Activated T-cell treated with anti-CD3 and anti-CD28 coated beads, Interleukin-2, amount 50 U/mL, for 72 hours (primary cell): ENCODE results near the gene GPR141. TPM values are rescaled to one million over a fixed set of nuclear protein-coding genes. Genes with fewer than 3 reads are reported as not detected.

ENCODE experiments used
- ATAC-seq, 2 donors: fragments of 150-1000 bp; cut with Tn5 transposase; replicated peaks in 1 of 2; 2 replicates each; pipeline ENCODE4 v1.10.0; 2021; ENCODE audit warnings: moderate library complexity in 2 of 2, mild to moderate bottlenecking in 1 of 2
- DNase-seq, 2 donors: peaks; one replicate each; pipeline ENCODE4 v3.0.0; 2021 to 2022; ENCODE audit warnings: mixed read lengths in 1 of 2
- H3K27ac Mint-ChIP-seq: one replicate; pipeline ENCODE4 v1.8.0; 2022; ENCODE audit warnings: mild to moderate bottlenecking, moderate library complexity, mixed read lengths
- H3K27me3 Mint-ChIP-seq: one replicate; pipeline ENCODE4 v1.8.0; 2022; ENCODE audit warnings: low read depth, mixed read lengths
- H3K36me3 Mint-ChIP-seq, 2 donors: one replicate each; pipeline ENCODE4 v1.8.0; 2022; ENCODE audit warnings: mixed read lengths in 2 of 2, mild to moderate bottlenecking in 1 of 2; ENCODE audit not compliant: insufficient read depth in 2 of 2
- H3K4me1 Mint-ChIP-seq: one replicate; pipeline ENCODE4 v1.8.0; 2022; ENCODE audit warnings: low read depth, mixed read lengths
- H3K4me3 Mint-ChIP-seq, 2 donors: one replicate each; pipeline ENCODE4 v1.8.0; 2022; ENCODE audit warnings: mild to moderate bottlenecking in 2 of 2, mixed read lengths in 2 of 2, moderate library complexity in 2 of 2
- H3K9me3 Mint-ChIP-seq, 2 donors: one replicate each; pipeline ENCODE4 v1.8.0; 2022; ENCODE audit warnings: mixed read lengths in 2 of 2
- total RNA-seq, 2 donors: library from RNA; stranded (reverse); gene quantifications; one replicate each; pipeline ENCODE4 v1.2.3, GENCODE V29; 2022

GPR141 gene
- total RNA-seq, 2 donors from 2014 or later: not detected

DNA sequence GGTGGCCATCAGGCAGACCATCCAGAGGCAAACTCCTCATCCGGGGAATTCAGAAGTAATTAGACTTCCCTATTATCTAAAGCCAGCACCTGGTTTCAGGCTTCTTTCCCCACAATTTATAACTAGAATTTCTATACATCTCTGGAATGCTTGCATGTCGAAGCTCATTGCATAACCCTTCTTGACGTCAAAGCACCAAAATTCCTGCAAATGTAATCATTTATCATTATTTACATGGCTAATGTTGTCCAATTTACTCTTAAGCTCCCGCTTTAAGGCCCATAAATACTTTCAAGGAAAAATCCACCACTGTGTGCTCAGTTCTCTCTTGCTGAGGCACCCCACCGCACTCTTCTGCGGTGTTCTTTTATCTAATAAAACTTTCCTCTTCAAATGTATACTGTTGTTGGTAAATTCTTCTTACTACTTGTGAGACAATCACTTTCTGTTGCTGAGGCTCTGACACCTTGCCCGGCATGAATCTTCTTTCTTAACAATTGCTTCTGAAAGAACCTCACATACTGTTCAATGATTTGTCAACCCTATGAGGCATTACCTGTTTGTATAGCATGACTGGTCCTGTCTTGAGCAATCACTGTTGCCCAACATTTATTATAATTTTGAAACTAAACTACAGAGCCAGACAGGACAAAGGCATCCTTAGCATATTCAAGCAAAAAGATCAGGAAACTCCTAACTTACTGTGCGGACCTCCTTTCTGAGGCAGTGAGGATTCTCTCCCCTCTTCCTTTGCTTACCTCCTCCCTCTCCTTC lies 17.4 kb upstream of the GPR141 start:
- Mint-ChIP-seq H3K4me1 (no peaks in the 10 kb centered on the region), H3K36me3 (no peaks in the 10 kb centered on the region), H3K9me3 (no peaks in the 10 kb centered on the region), H3K4me3 (no peak overlapping the region), H3K27me3 (peaks cover 11% of the 10 kb centered on the region), H3K27ac (no peak overlapping the region)
- DNase-seq (no peak), ATAC-seq (no peak)

DNA sequence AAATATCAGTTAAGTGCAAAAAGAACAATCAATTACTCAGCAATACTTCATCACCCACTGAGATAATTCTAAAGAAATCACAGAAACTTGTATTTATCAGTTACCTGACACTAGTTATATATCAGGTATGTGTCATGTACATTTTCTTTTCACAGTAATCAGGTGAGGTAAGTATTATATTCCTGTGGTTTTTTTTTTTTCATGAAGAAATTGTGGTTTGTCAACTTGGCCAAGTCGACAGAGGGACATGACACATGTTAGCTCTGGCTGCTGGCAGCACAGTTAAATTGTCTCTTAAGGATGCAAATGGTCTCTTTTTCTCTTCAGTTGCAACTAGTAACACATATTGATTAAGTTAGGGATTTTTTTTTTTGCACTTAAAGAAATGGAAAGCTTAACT lies 13.7 kb upstream of the GPR141 start:
- DNase-seq (no peak), ATAC-seq (no peak)
- Mint-ChIP-seq H3K9me3 (no peaks in the 10 kb centered on the region), H3K4me3 (no peak overlapping the region), H3K36me3 (no peaks in the 10 kb centered on the region), H3K4me1 (no peaks in the 10 kb centered on the region), H3K27ac (no peak overlapping the region), H3K27me3 (peaks cover 13% of the 10 kb centered on the region)

DNA sequence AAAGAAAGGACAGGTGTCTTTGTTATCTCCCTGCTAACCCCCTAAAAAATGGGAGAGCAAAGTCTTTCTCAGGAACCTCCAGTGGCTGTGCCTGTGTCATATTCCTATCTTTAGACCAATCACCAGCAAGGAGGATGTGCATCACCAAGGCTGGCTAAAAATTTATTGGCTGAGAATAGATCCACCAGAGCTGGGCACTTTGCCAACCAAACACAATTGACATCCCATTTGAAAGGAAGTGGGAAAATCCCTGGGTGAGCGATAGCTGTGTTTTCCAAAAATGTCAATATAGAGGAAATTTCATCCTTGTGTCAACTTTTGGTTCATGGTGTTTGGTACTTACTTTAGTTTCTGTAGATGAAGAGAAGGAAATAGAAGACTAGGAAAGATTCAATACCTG lies 13.1 kb upstream of the GPR141 start:
- no peak overlapping the region for H3K4me3 Mint-ChIP-seq
- ATAC-seq (no peak), DNase-seq (no peak)
- H3K4me1 Mint-ChIP-seq: no peaks in the 10 kb centered on the region
- H3K9me3 Mint-ChIP-seq: no peaks in the 10 kb centered on the region
- no peaks in the 10 kb centered on the region for H3K36me3 Mint-ChIP-seq
- peaks cover 7% of the 10 kb centered on the region for H3K27me3 Mint-ChIP-seq
- no peak overlapping the region for H3K27ac Mint-ChIP-seq

DNA sequence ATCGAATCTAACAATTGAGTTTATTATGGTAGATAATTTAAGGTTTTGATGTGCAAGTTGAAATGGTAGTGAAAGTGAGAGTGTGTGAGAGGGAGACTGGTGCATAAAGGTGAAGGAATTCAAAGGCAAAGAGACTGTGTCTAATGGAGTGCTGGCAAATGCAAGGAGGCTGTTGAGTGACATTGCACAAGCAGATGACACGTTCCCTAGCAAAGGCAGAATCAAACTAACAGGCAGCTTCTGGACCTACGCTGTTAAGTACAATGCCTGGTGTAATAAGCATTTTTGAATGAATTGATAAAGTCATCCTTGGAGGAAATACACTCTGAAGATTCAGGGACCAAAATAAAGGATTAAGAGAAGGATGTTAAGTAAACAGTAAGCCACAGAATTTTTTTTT lies 11.7 kb upstream of the GPR141 start:
- Mint-ChIP-seq H3K4me1 (no peaks in the 10 kb centered on the region), H3K27me3 (peaks cover 8% of the 10 kb centered on the region), H3K9me3 (no peaks in the 10 kb centered on the region), H3K4me3 (no peak overlapping the region), H3K36me3 (no peaks in the 10 kb centered on the region), H3K27ac (no peak overlapping the region)
- DNase-seq (no peak), ATAC-seq (no peak)

DNA sequence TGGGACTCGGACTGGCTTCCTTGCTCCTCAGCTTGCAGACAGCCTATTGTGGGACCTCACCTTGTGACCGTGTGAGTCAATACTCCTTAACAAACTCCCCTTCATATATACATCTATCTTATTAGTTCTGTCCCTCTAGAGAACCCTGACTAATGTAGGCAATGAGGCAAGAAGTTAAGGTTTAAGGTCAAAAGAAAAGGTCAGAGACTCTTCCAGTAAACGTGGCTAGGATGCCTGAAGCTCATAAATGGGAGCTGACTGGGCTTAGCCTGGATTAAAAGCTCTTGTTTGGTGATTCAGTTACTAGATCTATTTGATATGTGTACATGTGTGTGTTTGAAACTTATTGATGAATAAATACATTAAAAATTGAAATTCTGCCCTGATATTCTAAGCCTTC lies 10.6 kb upstream of the GPR141 start:
- Mint-ChIP-seq H3K4me1 (no peaks in the 10 kb centered on the region), H3K9me3 (no peaks in the 10 kb centered on the region), H3K27me3 (peaks cover 12% of the 10 kb centered on the region), H3K27ac (no peak overlapping the region), H3K4me3 (no peak overlapping the region), H3K36me3 (no peaks in the 10 kb centered on the region)
- ATAC-seq (no peak), DNase-seq (no peak)

DNA sequence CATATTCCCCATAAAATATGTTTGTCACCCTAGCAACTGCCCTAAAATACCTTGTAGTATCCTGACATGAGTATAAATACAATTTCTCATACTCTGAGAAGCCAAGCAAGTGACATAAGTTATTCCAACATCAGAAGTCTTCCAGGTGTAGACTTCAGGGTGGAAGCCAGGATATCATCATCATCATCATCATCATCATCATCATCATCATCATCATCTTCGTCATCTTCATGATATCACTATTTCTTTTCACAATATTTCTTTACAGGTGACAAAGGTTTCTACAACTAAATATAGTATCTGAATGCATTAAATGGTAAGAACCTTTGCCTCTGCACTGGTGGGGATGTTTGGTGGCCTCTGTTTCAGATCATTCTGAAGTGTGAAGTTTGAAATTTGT lies 10.0 kb upstream of the GPR141 start:
- DNase-seq: no peak
- no peak overlapping the region for H3K4me3 Mint-ChIP-seq
- no peaks in the 10 kb centered on the region for H3K36me3 Mint-ChIP-seq
- H3K27ac Mint-ChIP-seq: no peak overlapping the region
- ATAC-seq: no peak
- no peaks in the 10 kb centered on the region for H3K9me3 Mint-ChIP-seq
- H3K4me1 Mint-ChIP-seq: no peaks in the 10 kb centered on the region
- peaks cover 12% of the 10 kb centered on the region for H3K27me3 Mint-ChIP-seq

DNA sequence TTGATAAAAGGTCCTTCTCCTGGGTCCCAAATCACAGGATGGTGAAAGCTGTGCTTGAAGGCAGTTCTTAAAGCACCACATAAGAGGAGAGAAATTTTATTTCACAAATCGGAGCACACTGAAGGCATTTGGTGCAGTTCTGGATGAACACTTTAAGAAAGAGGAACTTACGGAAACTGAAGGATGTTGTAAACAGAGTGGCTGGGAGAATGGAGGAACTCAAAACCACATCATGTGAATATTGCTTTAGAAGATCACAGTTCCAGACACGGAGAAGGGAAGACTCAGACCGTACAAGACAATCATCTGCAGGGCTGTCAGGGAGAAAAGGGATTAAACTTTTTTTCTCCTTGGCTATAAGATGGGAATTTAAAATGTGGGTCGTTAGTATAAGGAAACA lies 9.0 kb upstream of the GPR141 start:
- H3K36me3 Mint-ChIP-seq: no peaks in the 10 kb centered on the region
- no peak overlapping the region for H3K4me3 Mint-ChIP-seq
- no peak for DNase-seq
- H3K27ac Mint-ChIP-seq: no peak overlapping the region
- peaks cover 17% of the 10 kb centered on the region for H3K27me3 Mint-ChIP-seq
- no peak for ATAC-seq
- no peaks in the 10 kb centered on the region for H3K4me1 Mint-ChIP-seq
- no peaks in the 10 kb centered on the region for H3K9me3 Mint-ChIP-seq

DNA sequence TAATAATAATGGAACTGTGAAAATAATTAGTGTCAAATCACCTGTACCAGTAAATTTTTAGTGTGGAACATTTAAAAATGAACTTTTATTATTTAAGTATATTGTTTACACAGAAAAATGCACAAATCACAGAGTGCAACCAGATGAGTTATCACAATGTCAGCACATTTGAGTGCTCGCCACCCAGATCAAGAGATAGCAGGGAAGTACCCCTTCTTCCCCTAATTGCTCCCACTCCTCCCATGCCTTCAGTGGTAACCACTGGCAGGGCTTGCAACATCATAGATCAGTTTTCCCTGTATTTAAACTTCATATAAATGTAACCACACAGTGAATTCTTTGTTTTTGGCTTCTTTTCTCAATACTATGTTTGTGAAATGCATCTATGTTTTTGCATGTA lies 7.8 kb upstream of the GPR141 start:
- no peak for ATAC-seq

DNA sequence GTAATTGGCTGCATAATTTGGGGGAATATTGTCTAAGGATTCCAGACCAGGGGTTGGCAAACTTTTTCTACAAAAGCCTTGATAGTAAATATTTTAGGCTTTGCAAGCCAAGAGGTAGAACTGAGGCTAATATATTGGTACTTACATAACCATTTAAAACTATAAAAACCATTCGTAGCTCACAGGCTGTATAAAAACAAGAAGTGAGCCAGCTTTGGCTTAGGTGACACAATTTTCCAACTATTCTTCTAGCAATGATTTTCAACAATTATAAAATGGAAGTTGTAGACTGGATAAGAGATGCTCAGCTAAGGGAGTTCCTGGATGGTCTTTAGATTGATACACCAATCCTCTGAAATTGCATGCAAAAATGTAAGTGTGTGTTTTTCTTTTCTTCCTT lies 1.4 kb downstream of the GPR141 start:
- Mint-ChIP-seq H3K4me3 (no peak overlapping the region), H3K4me1 (no peaks in the 10 kb centered on the region), H3K27me3 (peaks cover 6% of the 10 kb centered on the region), H3K27ac (no peak overlapping the region), H3K36me3 (no peaks in the 10 kb centered on the region), H3K9me3 (no peaks in the 10 kb centered on the region)
- ATAC-seq: no peak
- DNase-seq: no peak

More for the DNA sequence above, 7.8 kb upstream of the GPR141 start:
- Mint-ChIP-seq H3K27me3 (peaks cover 27% of the 10 kb centered on the region), H3K4me1 (no peaks in the 10 kb centered on the region), H3K9me3 (no peaks in the 10 kb centered on the region), H3K27ac (no peak overlapping the region), H3K4me3 (no peak overlapping the region), H3K36me3 (no peaks in the 10 kb centered on the region)
- no peak for DNase-seq

DNA sequence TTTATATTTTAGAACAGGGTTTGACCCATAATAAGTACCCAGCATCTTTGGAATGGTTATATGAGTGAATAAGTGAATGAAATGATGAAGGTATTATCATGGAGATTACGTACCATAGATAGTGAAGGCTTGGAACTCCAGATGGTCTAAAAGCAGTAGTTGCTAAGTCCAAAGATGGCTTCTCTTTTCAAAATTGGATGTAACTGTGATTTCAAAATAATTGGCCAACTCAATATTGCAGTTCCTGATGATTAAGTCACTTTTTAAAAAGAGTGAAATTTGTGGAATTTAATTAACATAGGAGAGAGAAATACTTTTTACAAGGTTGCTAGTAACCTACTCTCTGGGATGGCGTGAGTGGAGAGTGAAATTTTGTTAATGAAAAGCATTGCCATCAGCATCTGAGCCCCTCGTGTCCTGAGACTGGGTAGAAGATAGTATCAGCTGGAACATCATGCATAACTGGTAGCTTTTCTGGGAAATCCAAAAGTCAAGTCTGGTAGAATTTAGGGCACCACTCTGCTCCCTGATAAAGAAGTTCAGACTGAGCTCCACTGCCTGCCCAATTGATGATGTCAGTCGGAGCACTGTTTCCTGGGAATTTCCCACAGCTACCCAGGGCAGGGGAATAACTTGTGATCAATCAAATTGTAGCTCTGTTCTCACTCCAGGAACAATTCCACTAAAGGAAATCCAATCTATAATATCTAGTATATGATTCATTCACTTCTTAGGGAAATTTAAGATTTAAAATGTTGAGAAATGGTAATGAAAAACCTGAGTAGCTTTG lies 3.2 kb downstream of the GPR141 start:
- ATAC-seq (no peak), DNase-seq (no peak)
- Mint-ChIP-seq H3K9me3 (peaks cover 0 to 4% of the 10 kb centered on the region in 2 donors), H3K4me1 (no peaks in the 10 kb centered on the region), H3K4me3 (no peak overlapping the region), H3K36me3 (no peaks in the 10 kb centered on the region), H3K27me3 (no peaks in the 10 kb centered on the region), H3K27ac (no peak overlapping the region)

DNA sequence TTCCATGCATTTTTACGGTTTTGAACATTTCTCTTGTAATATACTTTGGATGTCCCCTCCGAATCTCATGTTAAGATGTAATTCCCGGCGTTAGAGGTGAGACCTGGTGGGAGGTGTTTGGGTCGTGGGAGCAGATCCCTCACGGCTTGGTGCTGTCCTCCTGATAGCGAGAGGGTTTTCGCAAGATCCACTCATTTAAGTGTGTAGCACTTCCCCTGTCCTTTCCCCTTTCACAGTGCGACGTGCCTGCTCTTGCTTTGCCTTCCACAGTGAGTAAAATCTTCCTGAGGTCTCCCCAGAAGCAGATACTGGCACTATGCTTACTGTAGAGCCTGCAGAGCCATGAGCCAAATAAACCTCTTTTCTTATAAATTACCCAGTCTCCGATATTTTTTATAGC lies 6.6 kb downstream of the GPR141 start:
- DNase-seq (no peak), ATAC-seq (no peak)
- Mint-ChIP-seq H3K4me1 (no peaks in the 10 kb centered on the region), H3K36me3 (peaks cover 0 to 2% of the 10 kb centered on the region in 2 donors), H3K9me3 (peaks cover 0 to 6% of the 10 kb centered on the region in 2 donors), H3K4me3 (no peak overlapping the region), H3K27ac (no peak overlapping the region), H3K27me3 (no peaks in the 10 kb centered on the region)

DNA sequence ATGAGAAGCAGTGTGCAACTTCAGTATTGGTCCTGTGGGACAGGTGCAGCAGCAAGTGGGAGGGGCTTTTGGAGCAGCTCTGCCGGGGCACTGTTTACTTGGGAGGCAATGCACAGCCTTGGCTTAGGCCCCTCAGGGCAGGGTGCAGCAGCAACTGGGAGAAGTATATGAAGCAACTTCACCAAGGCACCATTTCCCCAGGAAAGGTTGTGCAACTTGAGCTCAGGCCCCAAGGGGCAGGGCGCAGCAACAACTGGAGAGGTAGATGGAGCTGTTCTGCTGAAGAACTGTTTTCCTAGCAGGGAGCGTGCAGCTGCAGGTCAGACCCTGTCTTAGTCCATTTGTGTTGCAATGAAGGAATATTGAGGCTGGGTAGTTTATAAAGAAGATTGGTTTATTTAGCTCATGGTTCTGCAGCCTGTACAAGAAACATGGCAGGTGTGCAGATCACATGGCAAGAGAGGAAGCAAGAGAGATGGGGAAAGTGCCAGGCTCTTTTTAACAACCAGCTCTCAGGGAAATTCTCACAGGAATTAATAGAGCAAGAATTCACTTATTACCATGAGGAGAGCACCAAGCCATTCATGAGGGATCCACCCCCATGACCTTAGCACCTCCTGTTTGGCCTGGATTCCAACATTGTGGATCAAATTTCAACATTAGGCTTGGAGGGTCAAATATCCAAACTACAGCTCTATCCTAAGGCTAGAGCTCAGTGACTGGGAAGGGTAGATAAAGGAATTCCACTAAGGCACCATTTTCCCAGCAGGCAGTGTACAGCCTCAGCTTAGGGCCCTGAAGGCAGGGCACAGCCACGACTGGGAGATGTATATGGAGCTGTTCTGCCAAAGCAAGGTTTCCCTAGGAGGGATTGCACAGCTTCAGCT lies 10.9 kb downstream of the GPR141 start:
- Mint-ChIP-seq H3K4me1 (no peaks in the 10 kb centered on the region), H3K4me3 (no peak overlapping the region), H3K27me3 (no peaks in the 10 kb centered on the region), H3K27ac (no peak overlapping the region), H3K9me3 (peaks cover 0 to 6% of the 10 kb centered on the region in 2 donors), H3K36me3 (peaks cover 0 to 2% of the 10 kb centered on the region in 2 donors)
- no peak for DNase-seq
- ATAC-seq: no peak

DNA sequence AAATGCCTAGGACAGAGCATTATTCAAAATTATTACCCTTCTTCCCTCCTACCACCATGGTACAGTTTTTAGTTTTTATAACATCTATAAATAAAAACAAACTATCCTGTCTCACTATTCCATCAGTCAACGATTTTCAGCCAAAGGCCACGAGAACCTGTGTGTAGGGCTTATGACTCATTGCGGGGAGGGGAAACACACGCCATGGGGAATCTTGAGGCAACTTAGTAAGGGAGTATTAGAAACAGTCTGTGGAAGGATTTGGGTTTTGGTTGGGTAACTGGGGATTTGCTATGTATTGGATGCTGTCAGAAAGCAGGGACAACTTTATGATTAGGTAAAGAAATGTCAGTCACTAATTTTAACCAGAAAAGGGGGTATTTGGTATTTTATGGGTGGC lies 14.7 kb downstream of the GPR141 start:
- Mint-ChIP-seq H3K27ac (no peak overlapping the region), H3K4me1 (no peaks in the 10 kb centered on the region), H3K4me3 (no peak overlapping the region), H3K9me3 (peaks cover 0 to under 1% of the 10 kb centered on the region in 2 donors), H3K27me3 (no peaks in the 10 kb centered on the region), H3K36me3 (no peaks in the 10 kb centered on the region)
- no peak for ATAC-seq
- no peak for DNase-seq
